ENCODE results near the gene AHCYL2.

Gene AHCYL2

DNA sequence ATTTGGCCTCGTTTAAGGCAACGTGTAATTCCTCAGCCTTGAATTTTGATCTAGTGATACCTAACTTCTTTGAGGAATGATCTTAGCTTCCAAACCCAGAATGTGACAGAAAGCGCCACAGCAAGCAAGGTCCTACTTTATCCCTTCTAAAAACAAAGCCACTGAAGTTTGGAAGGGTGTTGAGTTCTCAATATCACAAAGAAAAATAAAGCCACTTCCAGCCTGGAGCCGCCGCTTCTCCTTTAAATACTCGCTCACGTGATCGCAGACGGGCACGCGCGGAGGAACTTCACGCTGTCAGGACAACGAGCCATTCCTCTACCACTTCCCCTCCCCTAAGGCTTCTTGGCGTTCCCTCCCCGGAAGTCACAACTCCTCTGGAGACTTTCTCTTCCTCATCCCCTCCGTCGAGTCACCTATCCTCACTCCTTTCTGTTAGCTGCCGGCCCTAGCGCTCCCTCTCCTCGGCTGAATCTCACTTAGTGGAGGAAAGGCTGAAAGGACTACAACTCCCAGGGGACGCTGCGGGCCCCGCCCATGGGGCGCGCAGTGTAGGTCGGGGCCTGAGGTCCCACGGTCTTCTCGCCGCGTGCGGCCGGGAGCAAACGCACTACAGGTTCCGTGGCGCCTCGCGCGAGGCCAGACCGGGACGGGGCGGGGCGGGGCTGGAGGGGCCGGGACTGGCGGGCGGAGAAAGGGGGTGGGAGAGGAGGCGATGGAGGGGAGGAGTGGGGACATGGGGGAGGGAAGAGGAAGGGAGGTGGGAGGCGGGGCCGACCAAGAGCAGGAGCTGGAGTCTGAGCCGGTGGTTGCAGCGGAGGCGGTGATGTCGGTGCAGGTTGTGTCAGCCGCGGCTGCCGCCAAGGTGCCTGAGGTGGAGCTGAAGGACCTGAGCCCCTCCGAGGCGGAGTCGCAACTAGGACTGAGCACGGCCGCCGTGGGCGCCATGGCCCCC lies at the start of gene AHCYL2:
TSS of gene AHCYL2 (plus strand) at position 780 of the 955 bp plus-strand sequence.
- peak; percentile 94 to 98 (median 98) for DNase-seq (ENCODE audit: low read depth in 3 of 3)

DNA sequence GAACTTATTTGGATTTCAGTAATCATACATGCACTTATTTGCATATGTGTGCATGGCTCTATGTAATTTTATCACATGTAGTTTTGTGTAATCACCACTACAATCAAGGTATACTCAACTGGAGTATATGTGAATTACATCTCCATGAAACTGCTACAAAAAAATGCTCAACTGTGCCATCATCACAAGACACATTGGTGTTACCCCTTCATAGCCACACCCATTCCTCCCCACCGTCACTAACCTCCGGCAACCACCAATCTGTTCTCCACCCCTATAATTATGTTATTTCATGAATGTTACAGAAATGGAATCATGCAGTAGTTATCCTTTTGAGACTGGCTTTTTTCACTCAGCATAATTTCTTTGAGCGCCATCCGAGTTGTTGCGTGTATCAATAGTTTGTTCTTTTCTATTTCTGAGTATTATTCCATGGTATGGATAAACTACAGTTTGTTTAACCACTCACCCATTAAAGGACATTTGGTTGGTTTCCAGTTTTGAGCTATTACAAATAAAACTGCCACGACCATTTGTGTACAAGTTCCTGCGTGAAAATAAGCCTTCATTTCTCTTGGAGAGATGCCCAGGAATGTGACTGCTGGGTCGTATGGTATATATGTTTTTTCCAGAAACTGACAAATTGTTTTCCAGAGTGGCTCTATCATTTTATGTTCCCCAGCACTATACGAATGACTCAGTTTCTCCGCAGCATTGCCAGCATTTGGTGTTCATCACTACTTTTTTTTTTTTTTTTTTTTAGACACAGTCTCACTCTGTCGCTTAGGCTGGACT lies 47.7 kb upstream of the AHCYL2 start:
- DNase-seq (ENCODE audit: low read depth in 3 of 3) = no peak

DNA sequence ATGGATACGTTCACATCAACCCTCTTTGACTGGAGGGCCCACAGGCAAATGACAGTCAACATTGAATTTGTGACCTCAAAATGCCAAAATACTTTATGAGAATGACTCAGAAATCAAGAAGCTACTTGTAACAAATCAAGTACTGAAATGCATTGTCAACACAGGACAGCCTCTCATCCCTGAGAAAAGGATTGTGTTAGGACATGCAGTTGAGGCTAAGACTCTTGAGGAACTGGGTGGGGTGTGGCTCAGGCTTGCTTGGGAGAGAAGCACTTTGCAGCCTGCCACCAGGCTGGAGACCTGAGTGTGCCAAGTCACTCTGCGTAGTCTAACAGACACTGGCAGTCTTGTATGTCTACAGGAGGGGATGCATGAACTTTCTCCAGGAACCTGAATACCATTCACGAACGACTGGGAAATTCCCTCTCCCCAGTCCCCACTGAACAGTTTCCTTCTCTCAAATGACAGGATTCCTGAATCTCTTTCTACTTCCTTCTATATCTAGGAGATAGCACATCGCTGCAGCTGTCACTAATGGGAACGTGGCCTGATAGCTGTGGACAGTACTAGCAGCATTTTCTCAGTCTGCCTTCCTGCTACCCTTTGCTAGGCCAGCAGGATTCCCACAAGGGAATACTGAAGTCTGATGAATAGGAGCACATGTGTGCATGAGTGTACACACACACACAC lies 39.7 kb upstream of the AHCYL2 start:
- no peak for DNase-seq (ENCODE audit: low read depth in 3 of 3)

DNA sequence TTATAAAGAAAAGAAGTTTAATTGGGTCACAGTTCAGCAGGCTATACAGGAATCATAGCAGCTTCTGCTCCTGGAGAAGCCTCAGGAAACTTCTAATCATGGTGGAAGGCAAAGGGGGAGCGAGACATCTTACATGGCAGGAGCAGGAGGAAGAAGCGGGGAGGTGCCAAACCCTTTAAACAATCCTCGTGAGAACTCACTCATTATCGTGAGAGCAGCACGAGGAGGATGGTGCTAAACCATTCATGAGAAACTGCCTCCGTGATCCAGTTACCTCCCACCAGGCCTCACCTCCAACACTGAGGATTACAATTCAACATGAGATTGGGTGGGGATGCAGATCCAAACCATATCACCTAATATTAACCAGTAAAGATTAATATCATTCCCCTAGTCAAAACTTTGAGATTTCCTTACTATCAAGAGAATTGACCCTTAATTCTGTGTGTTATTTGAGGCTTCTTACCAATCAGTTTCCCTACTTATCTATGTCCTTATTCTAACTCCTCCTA lies 38.0 kb upstream of the AHCYL2 start:
- no peak for DNase-seq (ENCODE audit: low read depth in 3 of 3)

DNA sequence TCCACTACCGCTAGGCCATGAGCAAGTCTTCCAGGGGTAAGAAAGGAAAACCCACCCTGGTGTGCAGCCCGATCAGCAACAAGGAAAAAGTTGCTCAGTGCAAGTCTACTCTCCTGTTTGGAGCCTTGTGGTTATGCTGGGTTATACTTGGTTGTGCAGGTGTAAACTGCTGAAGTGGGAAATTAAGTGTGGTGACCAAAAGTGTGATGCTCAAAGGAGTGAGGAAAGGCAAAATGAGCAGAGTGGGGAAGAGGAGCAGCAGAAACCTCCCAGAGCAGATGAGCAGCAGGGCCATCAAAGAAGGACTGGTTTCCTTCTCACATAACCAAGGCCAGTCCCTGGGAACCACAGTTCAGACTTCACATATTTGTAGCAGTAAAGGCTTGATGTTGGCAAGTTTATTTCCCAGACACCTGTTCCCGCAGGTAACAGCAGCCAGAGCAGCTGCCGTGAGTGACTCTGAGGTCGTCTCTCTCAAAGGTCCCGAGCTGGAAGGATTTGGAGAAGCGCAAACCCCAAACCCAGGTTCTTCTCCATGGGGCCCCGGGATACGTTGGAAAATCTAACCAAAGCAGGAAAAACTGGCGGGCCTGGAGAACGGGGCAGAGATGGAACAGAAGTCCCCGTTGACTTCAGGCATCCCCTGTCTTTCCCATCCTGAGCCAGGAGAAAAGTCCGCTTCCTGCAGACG lies 37.0 kb upstream of the AHCYL2 start:
- DNase-seq (ENCODE audit: low read depth in 3 of 3) = no peak

DNA sequence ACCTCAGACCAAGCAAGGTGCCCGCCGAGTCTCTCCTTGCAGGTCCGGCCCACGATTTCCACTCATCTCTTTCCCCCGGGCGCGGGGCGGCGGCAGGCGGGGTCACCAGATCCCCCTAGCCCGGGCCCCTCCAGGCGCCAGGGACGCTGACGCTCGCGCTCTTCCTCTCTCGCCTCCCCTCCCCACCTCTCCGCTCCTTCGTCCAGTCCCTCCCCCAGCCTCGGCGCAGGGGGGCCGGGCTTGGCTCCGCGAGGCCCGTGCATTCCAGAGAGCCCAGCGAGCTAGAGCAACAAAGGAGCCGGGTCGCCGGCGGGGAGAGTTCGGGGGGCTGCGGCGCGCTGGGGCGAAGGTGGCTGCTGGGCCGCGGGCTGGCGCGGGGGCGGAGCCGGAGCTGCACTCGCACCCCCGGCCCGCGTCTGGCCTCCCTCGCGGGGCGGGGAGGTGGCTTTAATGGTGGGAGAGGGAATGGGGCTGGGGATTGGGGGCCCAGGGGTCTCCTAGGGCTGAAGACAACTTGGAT lies 36.4 kb upstream of the AHCYL2 start, which contains the start of gene SMO:
TSS of gene SMO (plus strand) at position 262 of the 520 bp plus-strand sequence. CDS start 519 bp downstream, outside the sequence.
- DNase-seq (ENCODE audit: low read depth in 3 of 3) = peak in 1 of 3 experiments; percentile 9

DNA sequence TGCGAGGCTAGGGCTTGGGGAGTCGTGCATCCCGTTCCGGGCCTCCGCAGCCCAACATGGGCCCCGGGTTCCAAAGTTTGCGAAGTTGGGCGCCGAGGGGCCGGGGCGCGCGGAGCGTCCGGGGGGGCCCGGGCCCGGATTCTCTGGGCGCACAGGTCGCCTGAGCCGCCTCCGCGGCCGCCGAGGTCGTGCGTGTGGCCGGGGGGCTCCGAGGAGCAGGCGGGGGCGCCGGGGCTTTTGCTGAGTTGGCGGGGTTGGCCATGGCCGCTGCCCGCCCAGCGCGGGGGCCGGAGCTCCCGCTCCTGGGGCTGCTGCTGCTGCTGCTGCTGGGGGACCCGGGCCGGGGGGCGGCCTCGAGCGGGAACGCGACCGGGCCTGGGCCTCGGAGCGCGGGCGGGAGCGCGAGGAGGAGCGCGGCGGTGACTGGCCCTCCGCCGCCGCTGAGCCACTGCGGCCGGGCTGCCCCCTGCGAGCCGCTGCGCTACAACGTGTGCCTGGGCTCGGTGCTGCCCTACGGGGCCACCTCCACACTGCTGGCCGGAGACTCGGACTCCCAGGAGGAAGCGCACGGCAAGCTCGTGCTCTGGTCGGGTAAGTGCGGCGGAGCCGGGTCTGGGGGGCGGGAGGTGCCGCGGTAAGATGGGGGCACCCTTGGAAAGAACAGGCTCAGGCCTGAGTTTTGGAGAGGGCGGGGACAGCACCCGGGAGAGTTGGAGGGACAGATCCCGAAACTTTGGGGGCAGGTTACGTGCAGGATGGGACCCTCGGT lies 35.8 kb upstream of the AHCYL2 start:
- DNase-seq (ENCODE audit: low read depth in 3 of 3) = no peak

DNA sequence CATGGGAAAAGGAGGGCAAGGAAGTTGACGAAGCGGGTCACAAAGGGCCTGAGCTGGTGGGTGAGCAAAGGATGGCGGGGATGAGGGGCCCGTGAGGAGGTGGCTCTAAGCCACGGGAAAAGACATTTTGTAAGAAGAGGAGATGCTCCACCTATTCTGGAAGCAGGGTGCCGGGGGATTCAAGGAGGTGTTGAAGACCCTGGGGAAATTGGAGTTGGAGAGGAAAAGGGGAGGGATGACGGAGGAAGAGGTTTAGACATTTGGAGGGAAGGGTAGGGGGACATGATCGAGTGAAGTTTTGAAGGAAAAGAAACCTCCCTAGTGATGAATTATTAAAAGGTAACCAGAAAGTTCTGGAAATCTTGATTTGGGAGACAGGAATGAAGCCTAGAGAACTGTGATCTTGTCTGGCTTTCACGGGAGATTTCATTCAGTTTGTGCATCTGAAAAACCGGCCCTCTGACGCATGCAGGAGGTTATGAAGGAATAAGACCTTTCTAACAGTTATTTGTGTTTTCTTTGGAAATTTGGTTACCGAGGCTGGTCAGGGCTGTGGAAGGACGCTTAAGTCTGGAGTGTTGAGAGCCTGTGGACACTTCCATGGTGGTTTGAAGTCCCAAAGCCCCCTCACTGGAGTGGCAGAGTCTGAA lies 35.0 kb upstream of the AHCYL2 start:
- DNase-seq (ENCODE audit: low read depth in 3 of 3) = no peak

DNA sequence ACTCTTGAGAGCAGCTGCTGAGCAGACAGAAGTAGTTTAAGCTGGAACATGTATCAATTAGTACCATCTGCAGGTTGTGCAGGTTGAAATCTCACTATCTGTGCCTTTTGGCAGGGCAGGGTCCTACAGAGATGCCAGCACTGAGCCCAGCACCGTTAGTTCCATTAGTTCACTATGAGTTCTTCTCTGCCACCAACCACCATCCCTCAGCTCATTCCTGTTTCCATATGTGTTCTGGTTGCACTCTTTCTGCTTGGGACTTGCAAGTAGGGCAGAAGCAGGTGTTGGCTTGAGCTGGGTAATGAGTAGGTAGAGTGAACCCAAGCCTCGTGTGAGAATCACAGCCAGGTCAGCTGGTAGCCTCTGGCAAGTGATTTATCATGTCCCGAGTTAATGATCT lies 33.6 kb upstream of the AHCYL2 start:
- DNase-seq (ENCODE audit: low read depth in 3 of 3) = no peak

DNA sequence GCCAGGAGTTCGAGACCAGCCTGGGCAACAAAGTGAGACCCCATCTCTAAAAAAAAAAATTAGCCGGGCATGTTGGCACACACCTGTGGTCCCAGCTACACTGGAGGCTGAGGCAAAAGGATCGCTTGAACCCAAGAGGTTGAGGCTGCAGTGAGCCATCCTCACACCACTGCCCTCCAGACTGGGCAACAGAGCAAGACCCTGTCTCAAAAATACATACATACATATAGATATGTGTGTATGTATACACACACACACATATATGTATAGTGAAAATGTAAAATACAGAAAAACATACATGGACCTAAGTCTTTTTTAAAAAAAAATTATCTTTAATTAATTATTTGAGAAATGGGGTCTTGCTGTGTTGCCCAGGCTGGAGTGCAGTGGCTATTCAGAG lies 30.9 kb upstream of the AHCYL2 start:
- DNase-seq (ENCODE audit: low read depth in 3 of 3) = no peak

DNA sequence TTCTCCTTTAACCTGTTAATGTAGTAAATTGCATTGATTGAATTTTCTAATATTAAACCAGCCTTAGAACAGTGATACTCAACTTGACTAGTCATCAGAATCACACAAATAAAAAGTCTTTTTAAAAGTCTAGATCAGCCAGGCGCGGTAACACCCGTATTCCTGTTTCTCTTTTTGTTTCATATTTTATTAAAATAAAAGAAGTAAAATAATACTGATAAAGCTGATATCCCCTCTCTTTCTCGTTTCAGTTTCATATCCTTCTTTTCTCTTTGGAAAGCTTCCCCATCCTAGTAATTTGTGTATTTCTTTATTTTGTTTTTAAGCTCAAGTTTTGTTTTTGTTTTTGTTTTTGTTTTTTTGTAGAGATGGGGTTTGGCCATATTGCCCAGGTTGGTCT lies 27.1 kb upstream of the AHCYL2 start:
- no peak for DNase-seq (ENCODE audit: low read depth in 3 of 3)

DNA sequence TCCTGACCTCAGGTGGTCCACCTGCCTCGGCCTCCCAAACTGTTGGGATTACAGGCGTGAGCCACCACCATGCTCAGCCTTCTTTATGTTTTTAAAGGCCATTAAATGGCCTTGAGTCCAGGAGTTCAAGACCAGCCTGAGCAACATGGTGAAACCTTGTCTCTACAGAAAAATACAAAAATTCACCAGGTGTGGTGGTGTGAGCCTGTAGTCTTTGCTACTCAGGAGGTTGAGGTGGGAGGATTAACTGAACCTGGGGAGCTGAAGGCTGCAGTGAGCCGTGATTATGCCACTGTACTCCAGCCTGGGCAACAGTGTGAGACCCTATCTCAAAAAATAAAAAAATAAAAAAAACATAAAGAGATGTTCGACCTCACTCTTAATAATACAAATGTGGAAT lies 25.4 kb upstream of the AHCYL2 start:
- no peak for DNase-seq (ENCODE audit: low read depth in 3 of 3)

DNA sequence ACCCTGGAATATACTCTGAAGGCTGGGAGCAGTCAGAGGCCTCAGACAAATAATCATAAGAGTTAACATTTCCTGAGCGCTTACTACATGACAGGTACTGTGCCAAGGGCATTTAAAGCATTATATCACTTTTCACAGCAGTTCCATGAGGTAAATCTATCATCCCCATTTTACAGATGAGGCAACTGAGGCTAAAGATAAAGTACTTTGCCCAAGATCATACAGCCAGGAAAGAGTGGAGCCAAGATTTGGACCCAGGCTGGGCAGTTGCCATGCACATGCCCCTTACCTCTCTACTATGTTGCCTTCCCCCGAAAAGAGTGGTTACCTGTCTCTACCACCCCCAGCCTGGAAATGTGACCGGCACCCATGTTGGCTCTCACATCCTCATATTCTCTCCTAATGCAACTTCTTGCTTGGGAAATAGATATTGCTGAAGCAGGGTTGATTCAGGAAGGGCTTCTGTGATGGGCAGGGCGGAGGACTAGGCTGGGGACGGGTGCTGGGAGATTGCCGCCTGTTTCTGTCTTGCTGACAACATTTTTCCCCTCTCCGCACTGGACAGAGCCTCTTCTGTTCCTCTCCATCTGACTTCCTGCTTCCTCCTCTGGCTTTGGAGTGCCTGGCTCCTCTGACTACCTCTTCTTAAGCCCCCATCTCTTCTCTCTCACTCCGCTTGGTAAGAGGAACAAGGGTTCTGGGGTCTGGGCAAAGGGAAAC lies 22.6 kb upstream of the AHCYL2 start:
- DNase-seq (ENCODE audit: low read depth in 3 of 3) = no peak

DNA sequence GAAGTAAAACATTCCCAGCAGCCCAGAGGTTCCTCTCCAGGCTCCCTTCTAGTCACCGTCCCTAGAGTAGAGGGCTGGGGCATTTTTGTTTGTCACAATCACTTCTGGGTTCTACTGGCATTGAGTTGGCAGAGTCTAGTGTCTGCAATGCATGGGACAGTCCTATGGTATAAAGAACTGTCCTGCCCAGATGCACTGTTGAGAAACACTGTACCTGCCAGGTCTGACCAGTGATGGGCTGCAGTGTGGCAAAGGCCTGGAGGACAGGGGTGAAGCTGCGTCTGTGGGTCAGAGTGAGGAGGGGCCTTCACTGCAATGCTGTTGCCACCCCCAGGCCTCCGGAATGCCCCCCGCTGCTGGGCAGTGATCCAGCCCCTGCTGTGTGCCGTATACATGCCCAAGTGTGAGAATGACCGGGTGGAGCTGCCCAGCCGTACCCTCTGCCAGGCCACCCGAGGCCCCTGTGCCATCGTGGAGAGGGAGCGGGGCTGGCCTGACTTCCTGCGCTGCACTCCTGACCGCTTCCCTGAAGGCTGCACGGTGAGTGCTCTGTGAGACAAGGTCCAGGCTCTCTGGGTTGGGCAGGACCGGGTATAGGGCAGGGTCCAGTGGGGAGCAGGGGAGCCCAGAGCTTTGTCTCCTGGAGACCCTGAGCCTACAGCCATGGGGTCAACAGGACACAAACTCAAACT lies 21.6 kb upstream of the AHCYL2 start:
- DNase-seq (ENCODE audit: low read depth in 3 of 3) = no peak

DNA sequence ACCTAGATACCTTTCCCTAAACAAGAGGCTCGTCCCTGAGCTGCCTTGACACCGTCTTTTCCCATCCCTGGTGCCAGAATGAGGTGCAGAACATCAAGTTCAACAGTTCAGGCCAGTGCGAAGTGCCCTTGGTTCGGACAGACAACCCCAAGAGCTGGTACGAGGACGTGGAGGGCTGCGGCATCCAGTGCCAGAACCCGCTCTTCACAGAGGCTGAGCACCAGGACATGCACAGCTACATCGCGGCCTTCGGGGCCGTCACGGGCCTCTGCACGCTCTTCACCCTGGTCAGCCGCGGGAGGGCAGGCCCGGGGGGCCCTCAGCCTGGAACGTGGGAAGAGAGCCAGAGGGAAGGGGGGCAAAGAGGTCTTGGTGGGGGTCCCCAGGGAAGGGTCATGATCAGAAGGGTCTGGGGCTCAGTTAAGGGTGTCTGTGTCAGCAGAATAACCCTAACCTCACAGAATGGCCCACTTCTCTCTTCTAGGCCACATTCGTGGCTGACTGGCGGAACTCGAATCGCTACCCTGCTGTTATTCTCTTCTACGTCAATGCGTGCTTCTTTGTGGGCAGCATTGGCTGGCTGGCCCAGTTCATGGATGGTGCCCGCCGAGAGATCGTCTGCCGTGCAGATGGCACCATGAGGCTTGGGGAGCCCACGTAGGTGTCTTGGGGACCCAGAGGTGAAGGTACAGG lies 19.6 kb upstream of the AHCYL2 start:
- DNase-seq (ENCODE audit: low read depth in 3 of 3) = no peak

DNA sequence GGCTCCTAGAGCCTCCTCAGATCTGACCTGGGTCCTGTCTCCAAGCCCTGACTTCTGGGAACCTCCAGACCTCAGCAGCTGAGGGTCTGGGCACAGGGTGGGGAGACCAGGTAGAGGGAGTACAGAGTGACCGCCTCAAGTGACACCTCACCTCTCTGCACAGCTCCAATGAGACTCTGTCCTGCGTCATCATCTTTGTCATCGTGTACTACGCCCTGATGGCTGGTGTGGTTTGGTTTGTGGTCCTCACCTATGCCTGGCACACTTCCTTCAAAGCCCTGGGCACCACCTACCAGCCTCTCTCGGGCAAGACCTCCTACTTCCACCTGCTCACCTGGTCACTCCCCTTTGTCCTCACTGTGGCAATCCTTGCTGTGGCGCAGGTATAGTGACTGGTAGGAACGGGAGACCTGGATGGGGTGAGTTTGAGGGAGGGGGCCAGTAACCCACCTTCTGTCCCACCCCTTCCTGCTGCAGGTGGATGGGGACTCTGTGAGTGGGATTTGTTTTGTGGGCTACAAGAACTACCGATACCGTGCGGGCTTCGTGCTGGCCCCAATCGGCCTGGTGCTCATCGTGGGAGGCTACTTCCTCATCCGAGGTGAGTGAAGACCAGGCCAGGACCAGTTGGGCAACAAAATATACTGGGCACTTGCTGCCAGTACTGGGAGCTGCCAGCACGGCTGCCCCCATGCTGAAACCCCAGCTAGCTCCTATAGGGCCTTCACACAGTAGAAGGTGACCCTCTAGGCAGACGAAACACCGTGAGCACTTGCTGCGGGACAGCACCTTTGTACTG lies 18.6 kb upstream of the AHCYL2 start:
- DNase-seq (ENCODE audit: low read depth in 3 of 3) = no peak

DNA sequence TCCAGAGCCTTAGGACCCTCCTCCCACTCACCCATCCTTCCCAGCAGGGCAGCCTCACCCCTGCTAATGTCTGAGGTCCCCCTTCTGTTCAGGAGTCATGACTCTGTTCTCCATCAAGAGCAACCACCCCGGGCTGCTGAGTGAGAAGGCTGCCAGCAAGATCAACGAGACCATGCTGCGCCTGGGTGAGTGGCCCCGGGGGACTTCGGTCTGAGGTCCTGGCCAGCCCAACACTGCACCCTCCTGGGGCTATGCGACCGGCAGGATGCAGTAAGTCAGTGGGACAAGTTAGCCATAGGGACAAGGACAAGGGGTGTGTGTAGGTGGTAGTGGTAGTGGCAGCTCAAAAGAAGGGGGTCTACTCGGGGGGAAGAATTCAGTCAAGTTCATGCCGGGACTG lies 16.2 kb upstream of the AHCYL2 start:
- no peak for DNase-seq (ENCODE audit: low read depth in 3 of 3)
